Nephron progenitor cell (in vitro differentiated cells): ENCODE measurements around the gene ST3GAL4.

Experiments
- DNase-seq: peaks from one replicate; pipeline ENCODE4 v3.0.0; 2021
- H3K27ac Mint-ChIP-seq: 2 replicates; pipeline ENCODE4 v1.8.0; 2021; ENCODE audit warnings: mild to moderate bottlenecking, moderate library complexity, mixed read lengths
- H3K27me3 Mint-ChIP-seq: 2 replicates; pipeline ENCODE4 v1.8.0; 2021; ENCODE audit warnings: mild to moderate bottlenecking, low read depth, mixed read lengths; ENCODE audit not compliant: poor library complexity
- H3K36me3 Mint-ChIP-seq: 2 replicates; pipeline ENCODE4 v1.8.0; 2021; ENCODE audit warnings: low read depth, mixed read lengths
- H3K4me1 Mint-ChIP-seq: 2 replicates; pipeline ENCODE4 v1.8.0; 2021; ENCODE audit warnings: mixed read lengths
- H3K4me3 Mint-ChIP-seq: 2 replicates; pipeline ENCODE4 v1.8.0; 2021; ENCODE audit warnings: mild to moderate bottlenecking, moderate library complexity, mixed read lengths
- H3K9me3 Mint-ChIP-seq: 2 replicates; pipeline ENCODE4 v1.8.0; 2021; ENCODE audit warnings: mild to moderate bottlenecking, moderate library complexity, mixed read lengths
- TF ChIP-seq, protein P1 (sequence below): fragments of 200-600 bp; sonication (generic); IDR thresholded peaks from 2 replicates; pipeline ENCODE4 v1.5.0; 2021; ENCODE audit warnings: antibody characterized with exemption

The ST3GAL4 gene

GRCh38 chr11:126328001-126328390, 27.5 kb upstream of the ST3GAL4 start:
- Mint-ChIP-seq H3K4me3 (peak overlapping the region; percentile 49), H3K9me3 (no peaks in the 10 kb centered on the region), H3K27me3 (peaks cover 6% of the 10 kb centered on the region), H3K4me1 (peaks cover 60% of the 10 kb centered on the region), H3K27ac (peak overlapping the region; percentile 97), H3K36me3 (peaks cover 25% of the 10 kb centered on the region)
- no peak for DNase-seq
- TF ChIP-seq, protein P1, sequence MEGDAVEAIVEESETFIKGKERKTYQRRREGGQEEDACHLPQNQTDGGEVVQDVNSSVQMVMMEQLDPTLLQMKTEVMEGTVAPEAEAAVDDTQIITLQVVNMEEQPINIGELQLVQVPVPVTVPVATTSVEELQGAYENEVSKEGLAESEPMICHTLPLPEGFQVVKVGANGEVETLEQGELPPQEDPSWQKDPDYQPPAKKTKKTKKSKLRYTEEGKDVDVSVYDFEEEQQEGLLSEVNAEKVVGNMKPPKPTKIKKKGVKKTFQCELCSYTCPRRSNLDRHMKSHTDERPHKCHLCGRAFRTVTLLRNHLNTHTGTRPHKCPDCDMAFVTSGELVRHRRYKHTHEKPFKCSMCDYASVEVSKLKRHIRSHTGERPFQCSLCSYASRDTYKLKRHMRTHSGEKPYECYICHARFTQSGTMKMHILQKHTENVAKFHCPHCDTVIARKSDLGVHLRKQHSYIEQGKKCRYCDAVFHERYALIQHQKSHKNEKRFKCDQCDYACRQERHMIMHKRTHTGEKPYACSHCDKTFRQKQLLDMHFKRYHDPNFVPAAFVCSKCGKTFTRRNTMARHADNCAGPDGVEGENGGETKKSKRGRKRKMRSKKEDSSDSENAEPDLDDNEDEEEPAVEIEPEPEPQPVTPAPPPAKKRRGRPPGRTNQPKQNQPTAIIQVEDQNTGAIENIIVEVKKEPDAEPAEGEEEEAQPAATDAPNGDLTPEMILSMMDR, result no peak

DNA sequence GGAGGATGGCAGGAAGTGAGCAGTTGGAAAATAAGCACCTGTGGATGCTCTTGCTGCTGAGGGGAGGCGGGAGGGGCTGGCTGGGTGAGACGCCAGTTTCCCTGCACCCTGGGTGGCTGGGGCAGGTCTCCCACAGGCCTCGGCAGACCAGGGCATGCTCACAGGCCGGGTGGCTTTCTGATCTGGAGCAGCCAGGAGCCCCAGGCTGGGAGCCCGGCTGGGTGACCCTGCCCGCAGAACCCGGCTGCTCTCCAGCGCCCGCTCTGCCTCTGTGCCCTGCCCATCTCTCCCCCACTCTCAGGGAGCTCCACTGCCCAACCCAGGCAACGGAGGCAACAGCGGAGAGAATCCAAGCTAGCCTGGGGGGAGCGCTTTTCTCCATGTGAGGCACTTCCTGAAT, 27.0 kb upstream of the ST3GAL4 start:
- Mint-ChIP-seq H3K4me3 (no peak overlapping the region), H3K27ac (peak overlapping the region; percentile 99), H3K27me3 (peaks cover 5% of the 10 kb centered on the region), H3K9me3 (no peaks in the 10 kb centered on the region), H3K36me3 (peaks cover 30% of the 10 kb centered on the region), H3K4me1 (peaks cover 65% of the 10 kb centered on the region)
- DNase-seq, result no peak
- TF ChIP-seq, protein P1, result no peak

GRCh38 chr11:126328938-126329643, 26.4 kb upstream of the ST3GAL4 start:
- peaks cover 36% of the 10 kb centered on the region for H3K36me3 Mint-ChIP-seq

GRCh38 chr11:126329644-126330211, 25.8 kb upstream of the ST3GAL4 start:
- Mint-ChIP-seq H3K9me3 (no peaks in the 10 kb centered on the region), H3K27ac (peak overlapping the region; percentile 99), H3K36me3 (peaks cover 34% of the 10 kb centered on the region), H3K4me3 (no peak overlapping the region), H3K27me3 (peaks cover 5% of the 10 kb centered on the region), H3K4me1 (peaks cover 68% of the 10 kb centered on the region)
- TF ChIP-seq, protein P1, result no peak
- no peak for DNase-seq

More at GRCh38 chr11:126328938-126329643, 26.4 kb upstream of the ST3GAL4 start:
- TF ChIP-seq, protein P1, result no peak
- H3K4me1 Mint-ChIP-seq, result peaks cover 71% of the 10 kb centered on the region
- H3K4me3 Mint-ChIP-seq, result peak overlapping the region; percentile 41
- H3K27ac Mint-ChIP-seq, result peak overlapping the region; percentile 99
- peak; percentile 65 for DNase-seq
- peaks cover 5% of the 10 kb centered on the region for H3K27me3 Mint-ChIP-seq
- no peaks in the 10 kb centered on the region for H3K9me3 Mint-ChIP-seq

- H3K27me3 Mint-ChIP-seq, result peaks cover 8% of the 10 kb centered on the region
- peaks cover 69% of the 10 kb centered on the region for H3K4me1 Mint-ChIP-seq
- TF ChIP-seq, protein P1, result no peak
- no peak for DNase-seq
- peak overlapping the region; percentile 35 for H3K27ac Mint-ChIP-seq
- H3K9me3 Mint-ChIP-seq, result no peaks in the 10 kb centered on the region
- peaks cover 35% of the 10 kb centered on the region for H3K36me3 Mint-ChIP-seq
- H3K4me3 Mint-ChIP-seq, result no peak overlapping the region
These were observed 24.2 kb upstream of the ST3GAL4 start for GRCh38 chr11:126331286-126331685.
